ENCODE data around the gene PGM5. TPM values are rescaled to one million over a fixed set of nuclear protein-coding genes. Genes with fewer than 3 reads are reported as not detected.

PGM5 gene
- total RNA-seq, 1 experiment from 2014 or later: not detected

GRCh38 chr9:68497629-68498028 is 141.2 kb downstream of the PGM5 start:
- H3K36me3 Mint-ChIP-seq (ENCODE audit: insufficient read depth in 1 of 3, low read depth in 3 of 3): no peaks in the 10 kb centered on the region
- Histone ChIP-seq H2AFZ (ENCODE audit: low read length) (no peak overlapping the region), H3K18ac (ENCODE audit: insufficient read length, low read depth, low read length) (no peak overlapping the region), H4K91ac (ENCODE audit: insufficient read length, low read depth, low read length) (no peak overlapping the region), H4K5ac (ENCODE audit: insufficient read length, low read depth, low read length) (no peak overlapping the region), H2BK20ac (ENCODE audit: low read depth, low read length, poor library complexity, severe bottlenecking) (no peak overlapping the region), H3K27ac (ENCODE audit: insufficient read length, low read depth, low read length) (no peak overlapping the region), H4K20me1 (ENCODE audit: control insufficient read depth, insufficient read depth, insufficient read length) (no peaks in the 10 kb centered on the region), H2BK15ac (ENCODE audit: low read depth, low read length) (no peak overlapping the region), H2BK120ac (ENCODE audit: low read depth, low read length, poor library complexity, severe bottlenecking) (no peak overlapping the region), H3T11ph (ENCODE audit: low read length) (no peak overlapping the region), H3K79me2 (ENCODE audit: insufficient read depth, low read length) (no peaks in the 10 kb centered on the region), H2BK12ac (ENCODE audit: insufficient read length, low read depth, low read length) (no peak overlapping the region), H3K56ac (ENCODE audit: insufficient read length, low read depth, low read length) (no peak overlapping the region), H3K9ac (ENCODE audit: extremely low read depth, insufficient read length, low read length) (no peak overlapping the region), H3K23ac (ENCODE audit: insufficient read length, low read depth, low read length) (no peak overlapping the region), H3K9me3 (ENCODE audit: control insufficient read depth, low read depth, low read length) (no peaks in the 10 kb centered on the region), H3K4me2 (ENCODE audit: insufficient read depth, insufficient read length, low read length) (no peak overlapping the region), H3K79me1 (ENCODE audit: insufficient read depth, low read depth, low read length, poor library complexity, severe bottlenecking) (no peaks in the 10 kb centered on the region), H3K4ac (ENCODE audit: low read depth, low read length) (no peak overlapping the region), H3K27me3 (ENCODE audit: insufficient read depth, low read length) (peaks cover 5% of the 10 kb centered on the region; the same call in 1 of the 2 replicates), H4K8ac (replicated peaks; ENCODE audit: insufficient read length, low read depth, low read length) (no peak overlapping the region), H2BK5ac (ENCODE audit: insufficient read length, low read length) (no peak overlapping the region), H3K4me1 (ENCODE audit: insufficient read depth, low read length) (no peaks in the 10 kb centered on the region), H2AK5ac (ENCODE audit: insufficient read length, low read length) (no peak overlapping the region), H3K14ac (ENCODE audit: insufficient read depth, low read length) (no peak overlapping the region), H3K23me2 (ENCODE audit: insufficient read length, low read depth, low read length, poor library complexity, severe bottlenecking) (no peaks in the 10 kb centered on the region)
- no peak for DNase-seq
- H3K9me3 Mint-ChIP-seq: no peaks in the 10 kb centered on the region
- no peak overlapping the region for H3K4me3 Mint-ChIP-seq
- no peak for TF ChIP-seq CTCF (conservative IDR thresholded peaks at IDR 0.05)
- no peak overlapping the region for H3K27ac Mint-ChIP-seq
- H3K27me3 Mint-ChIP-seq (ENCODE audit: low read depth): peaks cover 100% of the 10 kb centered on the region
- H3K4me1 Mint-ChIP-seq: peaks cover 0 to 2% of the 10 kb centered on the region in 2 experiments; a peak in 1 of 4 replicates
- no CpG with 5 or more reads among the region's 1 CpG for WGBS (ENCODE audit: extremely low coverage, insufficient read length, low lambda C conversion rate)
